ENCODE measurements around the gene TNFAIP2.
"Not testable (repeated sequence)": the region's sequence is repeated elsewhere in the genome, so short reads cannot be mapped to it uniquely, and the experiment has no call there.

The TNFAIP2 gene

GRCh38 chr14:103135333-103136260 is 12.3 kb downstream of the TNFAIP2 start:
- no peak for FAIRE-seq

DNA sequence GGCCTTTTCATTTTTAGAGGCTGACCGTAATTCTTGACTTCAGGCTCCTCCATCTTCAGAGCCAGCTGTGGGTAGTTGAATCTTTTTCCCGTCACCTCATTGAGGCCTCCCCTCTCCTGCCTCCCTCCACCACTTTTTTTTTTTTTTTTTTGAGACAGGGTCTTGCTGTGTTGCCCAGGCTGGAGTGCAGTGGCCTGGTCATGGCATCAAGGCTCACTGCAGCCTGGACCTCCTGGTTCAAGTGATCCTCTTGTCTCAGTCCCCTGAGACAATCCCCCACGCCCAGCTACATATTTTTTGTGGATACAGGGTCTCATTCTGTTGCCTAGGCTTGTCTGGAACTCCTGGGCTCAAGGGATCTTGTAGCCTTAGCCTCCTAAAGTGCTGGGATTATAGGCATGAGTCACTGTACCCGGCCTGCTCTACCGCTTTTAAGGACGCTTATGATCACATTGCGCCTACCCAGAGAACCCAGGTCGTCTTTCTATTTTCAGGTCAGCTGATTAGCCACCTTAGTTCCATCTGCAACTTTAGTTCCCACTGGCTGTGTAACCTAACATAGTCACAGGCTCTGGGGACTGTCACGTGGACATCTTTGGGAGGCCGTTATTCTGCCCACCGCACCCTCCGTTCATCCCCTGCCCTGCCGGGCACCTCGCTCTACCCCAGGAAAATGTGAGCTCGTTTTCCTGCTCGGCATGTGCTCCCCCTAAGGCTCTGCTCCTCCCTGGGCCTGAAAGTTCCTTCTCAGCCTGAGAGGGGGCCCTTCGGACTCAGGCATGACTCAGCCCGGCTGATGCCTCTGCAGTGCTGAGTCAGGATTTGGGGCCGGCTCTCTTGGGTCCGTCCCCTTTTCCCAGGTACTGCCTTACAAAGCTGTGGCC is 13.4 kb downstream of the TNFAIP2 start:
- no peak for FAIRE-seq

GRCh38 chr14:103137689-103138300 is 14.5 kb downstream of the TNFAIP2 start:
- no peak for FAIRE-seq

DNA sequence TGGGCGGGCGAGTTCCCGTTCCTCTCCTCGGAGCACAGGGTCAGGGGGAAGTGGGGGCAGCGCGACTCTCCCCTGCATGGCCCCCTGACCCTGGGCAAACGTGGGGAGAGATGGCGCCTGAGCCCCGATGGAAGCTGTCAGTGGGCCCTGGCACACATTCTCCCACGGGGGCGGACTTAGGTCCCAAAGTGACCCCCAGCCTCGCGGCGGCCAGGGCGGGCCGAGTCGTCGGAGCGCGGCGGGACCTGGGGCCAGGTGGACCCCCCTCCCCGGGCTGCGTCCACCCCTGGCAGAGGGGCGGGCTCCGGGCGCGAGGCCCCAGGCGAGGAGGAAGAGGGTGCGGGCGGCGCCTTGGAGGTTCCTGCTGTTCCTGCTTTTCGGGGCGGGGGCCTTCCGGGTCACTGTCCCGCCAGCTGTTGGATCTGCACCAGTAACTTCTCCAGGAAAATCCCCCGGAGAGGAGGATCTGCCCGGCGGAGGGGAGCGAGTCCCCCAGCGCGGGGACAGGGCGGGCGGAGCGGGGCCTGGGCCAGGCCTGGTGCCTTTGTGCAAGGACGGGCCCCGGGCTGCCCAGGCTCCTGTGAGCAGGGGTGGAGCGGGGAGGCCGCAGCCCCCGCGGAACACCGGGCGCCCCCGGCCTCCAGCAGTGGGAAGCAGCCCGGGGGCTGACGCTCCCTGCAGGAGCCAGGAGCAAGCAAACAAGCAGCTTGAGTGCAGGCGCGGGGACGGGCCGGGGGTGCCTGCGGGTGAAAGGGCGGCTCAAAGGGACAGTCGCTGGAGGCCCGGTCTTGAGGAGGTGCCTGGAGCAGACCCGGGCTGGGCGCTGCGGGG is 15.3 kb downstream of the TNFAIP2 start:
- no peak for FAIRE-seq

- FAIRE-seq: no peak
These were observed 16.1 kb downstream of the TNFAIP2 start for GRCh38 chr14:103139132-103140025.

- FAIRE-seq: no peak
These were observed 17.3 kb downstream of the TNFAIP2 start for GRCh38 chr14:103140316-103141109.

DNA sequence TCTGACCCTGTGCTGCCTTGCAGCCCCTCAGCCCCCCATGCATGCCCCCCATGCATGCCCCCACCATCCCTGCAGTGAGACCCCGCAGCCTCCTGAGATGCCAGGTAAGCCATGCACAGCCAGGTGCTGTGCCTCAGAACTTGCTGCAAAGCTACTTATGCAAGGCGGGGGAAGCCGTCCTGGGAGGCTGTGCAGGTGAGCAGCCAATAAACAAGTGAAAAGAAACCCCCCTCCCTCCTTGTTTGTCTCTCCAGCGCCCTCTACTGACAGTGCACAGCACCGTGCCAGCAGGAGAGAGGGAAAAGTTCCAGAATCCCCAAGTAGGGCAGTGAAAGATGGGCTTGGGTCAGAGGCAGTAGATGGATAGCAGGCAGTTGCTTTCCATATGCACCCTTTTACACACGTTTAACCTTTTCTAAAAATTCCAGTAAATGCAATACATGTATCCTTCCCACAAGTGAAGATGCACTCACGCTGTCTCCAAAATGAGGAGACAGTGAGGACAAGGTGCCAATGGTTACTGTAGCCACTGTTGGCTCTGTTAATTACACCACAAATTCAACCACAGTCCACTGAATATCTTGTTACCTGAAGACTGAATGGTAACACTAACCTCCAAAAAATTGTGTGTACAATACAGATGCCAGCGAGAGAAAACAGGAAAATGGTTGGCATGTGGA is 18.0 kb downstream of the TNFAIP2 start:
- no peak for FAIRE-seq

- no peak for FAIRE-seq
These were observed 18.8 kb downstream of the TNFAIP2 start for GRCh38 chr14:103142026-103142425.

GRCh38 chr14:103142721-103143302 is 19.6 kb downstream of the TNFAIP2 start:
- no peak for FAIRE-seq

DNA sequence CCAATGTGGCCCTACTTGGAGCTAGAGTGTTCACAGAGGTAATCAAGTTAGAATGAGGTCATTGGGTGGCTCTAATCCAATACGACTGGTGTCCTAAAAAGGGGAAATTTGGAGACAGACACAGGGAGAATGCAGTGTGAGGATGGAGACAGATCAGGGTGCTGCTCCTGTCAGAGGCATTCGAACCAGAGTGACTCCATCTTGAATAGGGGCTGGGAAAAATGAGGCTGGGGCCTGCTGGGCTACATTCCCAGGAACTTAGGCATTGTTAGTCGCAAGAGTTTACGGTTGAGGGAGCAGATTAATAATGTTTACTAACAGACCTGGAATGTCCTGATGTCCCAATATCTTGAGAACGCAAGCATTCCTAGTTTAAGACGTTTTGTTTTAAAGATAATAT is 20.2 kb downstream of the TNFAIP2 start:
- FAIRE-seq: no peak

GRCh38 chr14:103144085-103144484 is 20.8 kb downstream of the TNFAIP2 start:
- no peak for FAIRE-seq

- no peak for FAIRE-seq
These were observed 23.0 kb downstream of the TNFAIP2 start for GRCh38 chr14:103146141-103146709.

DNA sequence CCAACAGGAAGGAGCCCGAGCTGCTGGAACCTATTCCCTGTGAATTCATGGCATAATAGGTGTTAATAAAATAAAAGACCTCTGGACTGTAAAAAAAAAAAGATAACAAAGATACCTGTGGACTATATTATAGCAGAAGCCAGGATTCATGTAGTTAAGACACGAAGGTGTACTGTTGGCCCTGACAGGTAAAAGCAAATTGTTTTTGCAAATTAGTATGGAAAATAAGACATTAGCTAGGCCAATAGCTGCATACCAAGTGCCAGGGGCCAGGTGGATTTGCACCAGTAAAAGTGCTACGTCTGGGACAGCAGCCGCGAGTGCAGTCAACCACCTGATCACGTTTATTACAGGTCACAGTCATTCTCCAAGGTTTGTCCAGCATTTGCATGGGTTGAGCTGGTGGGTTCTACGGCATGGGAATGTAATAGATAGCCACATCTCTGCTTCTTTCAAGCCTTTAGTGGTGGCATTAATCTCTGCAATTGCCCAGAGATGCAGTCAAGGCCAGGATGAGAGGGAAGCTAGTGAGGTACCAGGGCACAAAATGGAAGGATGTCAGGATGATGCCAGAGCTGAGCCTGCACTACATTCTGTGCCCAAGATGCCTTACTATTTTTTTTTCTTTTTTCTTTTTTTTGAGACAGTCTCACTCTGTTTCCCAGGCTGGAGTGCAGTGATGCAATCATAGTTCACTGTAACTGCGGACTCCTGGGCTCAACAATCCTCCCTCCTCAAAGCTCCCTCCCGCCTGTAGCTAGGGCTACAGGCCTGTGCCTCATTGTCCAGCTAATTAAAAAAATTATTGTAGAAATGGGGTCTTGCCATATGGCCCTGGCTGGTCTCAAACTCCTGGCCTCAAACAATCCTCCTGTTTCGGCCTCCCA is 26.3 kb downstream of the TNFAIP2 start:
- no peak for FAIRE-seq

GRCh38 chr14:103151270-103151945 is 28.1 kb downstream of the TNFAIP2 start:
- no peak for FAIRE-seq

GRCh38 chr14:103155010-103155409 is 31.7 kb downstream of the TNFAIP2 start:
- FAIRE-seq: no peak

- FAIRE-seq: not testable (repeated sequence)
These were observed 32.2 kb downstream of the TNFAIP2 start for GRCh38 chr14:103155416-103155815.

DNA sequence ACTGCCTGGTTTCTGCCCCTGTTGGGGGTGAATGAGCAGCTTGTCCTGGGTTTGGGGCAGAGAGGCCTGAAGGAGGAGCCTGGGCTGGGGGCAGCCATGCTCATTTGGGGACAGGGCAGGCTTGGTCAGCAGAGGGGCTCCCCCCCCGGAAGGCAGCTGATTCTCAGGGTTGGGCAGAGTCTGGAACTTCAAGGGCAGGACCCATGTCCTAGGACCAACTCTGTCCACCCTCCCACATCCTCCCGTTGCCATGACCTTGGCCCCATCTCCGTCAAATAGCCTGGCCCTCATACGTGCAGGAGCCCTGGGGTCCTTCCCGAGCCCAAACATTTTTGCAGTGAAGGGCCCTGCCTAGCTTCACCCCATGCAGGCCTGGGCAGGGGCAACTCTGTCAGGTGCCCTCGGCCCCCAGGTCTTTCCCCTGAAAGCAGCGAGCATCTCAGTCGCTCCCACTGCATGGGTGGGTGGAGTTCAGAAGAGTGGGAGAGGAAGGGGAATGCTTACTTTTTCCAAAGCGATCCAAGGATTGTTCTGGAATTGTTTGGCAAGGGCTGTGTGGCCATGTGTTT is 32.6 kb downstream of the TNFAIP2 start:
- FAIRE-seq: no peak
